H1 (cell line): ENCODE measurements around the gene DOCK1. TPM values are rescaled to one million over a fixed set of nuclear protein-coding genes. Genes with fewer than 3 reads are reported as not detected.

ENCODE experiments used
- CTCF ChIA-PET: fragments of 300-600 bp; sonication (Branson Sonifier 250); formaldehyde crosslinking; loops from one replicate; lab custom pipeline; 2021; ENCODE audit not compliant: partially characterized antibody; lab: Charles Lee
- POLR2A ChIA-PET: fragments of 300-600 bp; sonication (Branson Sonifier 250); formaldehyde crosslinking; loops from one replicate; lab custom pipeline; 2021; ENCODE audit warnings: inconsistent platforms; ENCODE audit not compliant: partially characterized antibody; lab: Charles Lee
- DNase-seq, 2 experiments: peaks; one replicate each; pipeline versions ENCODE4 v3.0.0 to v3.0.0-alpha.2; 2010 to 2022; ENCODE audit warnings: low spot score in 2 of 2, low read depth in 1 of 2, mixed read lengths in 1 of 2
- FAIRE-seq: peaks from 2 replicates; lab custom pipeline; 2011; peaks lifted over from hg19 to GRCh38; lab: Jason Lieb, UNC
- H2AFZ ChIP-seq: 2 replicates; pipeline ENCODE4 v1.8.1; 2012; ENCODE audit warnings: low read length, inconsistent platforms
- H2AK5ac ChIP-seq: 2 replicates; pipeline ENCODE4 v1.6.1; 2013; ENCODE audit warnings: low read depth, low read length
- H2BK120ac ChIP-seq: replicated peaks from 2 replicates; pipeline ENCODE3; 2013; ENCODE audit warnings: low read depth, low read length, inconsistent platforms
- H2BK12ac ChIP-seq: 2 replicates; pipeline ENCODE4 v1.6.1; 2013; ENCODE audit warnings: low read depth, low read length
- H2BK15ac ChIP-seq: 2 replicates; pipeline ENCODE4 v1.6.1; 2013; ENCODE audit warnings: low read length
- H2BK20ac ChIP-seq: 2 replicates; pipeline ENCODE4 v1.6.1; 2013; ENCODE audit warnings: low read length
- H2BK5ac ChIP-seq: 2 replicates; pipeline ENCODE4 v1.6.1; 2013; ENCODE audit warnings: low read depth, low read length
- H3K14ac ChIP-seq: 2 replicates; pipeline ENCODE4 v1.6.1; 2013; ENCODE audit warnings: inconsistent platforms; ENCODE audit not compliant: insufficient read length
- H3K18ac ChIP-seq: 2 replicates; pipeline ENCODE4 v1.6.1; 2013; ENCODE audit warnings: low read length; ENCODE audit errors: extremely low read depth
- H3K23ac ChIP-seq: 2 replicates; pipeline ENCODE4 v1.6.1; 2013; ENCODE audit warnings: inconsistent platforms; ENCODE audit not compliant: insufficient read length
- H3K23me2 ChIP-seq: 2 replicates; pipeline ENCODE4 v1.6.1; 2013; ENCODE audit warnings: low read depth, low read length
- H3K27ac ChIP-seq: 2 replicates; pipeline ENCODE4 v1.6.1; 2011; ENCODE audit warnings: low read depth, low read length, inconsistent platforms
- H3K27me3 ChIP-seq, 4 experiments: replicated peaks in 1 of 4; 1 replicate in 1 of 4; 2 replicates in 3 of 4; pipeline versions ENCODE4 v1.6.1 to v1.8.1; 2011 to 2013; ENCODE audit warnings: low read length in 3 of 4, mild to moderate bottlenecking in 3 of 4, inconsistent platforms in 2 of 4, mixed read lengths in 2 of 4, moderate library complexity in 1 of 4; ENCODE audit not compliant: control insufficient read depth in 3 of 4, insufficient read depth in 3 of 4; ENCODE audit errors: extremely low read depth in 1 of 4
- H3K36me3 ChIP-seq, 4 experiments: 2 replicates each; pipeline versions ENCODE4 v1.6.1 to v1.8.1; 2011 to 2013; ENCODE audit warnings: mild to moderate bottlenecking in 4 of 4, low read length in 3 of 4, moderate library complexity in 2 of 4, control low read depth in 1 of 4, inconsistent platforms in 1 of 4; ENCODE audit not compliant: insufficient read depth in 4 of 4, control insufficient read depth in 2 of 4
- H3K4ac ChIP-seq: replicated peaks from 2 replicates; pipeline ENCODE3; 2013; ENCODE audit warnings: low read length, low read depth, mixed read lengths, inconsistent platforms; ENCODE audit not compliant: insufficient read length
- H3K4me1 ChIP-seq, 4 experiments: replicated peaks in 1 of 4; 1 replicate in 1 of 4; 2 replicates in 3 of 4; pipeline versions ENCODE4 v1.6.1 to v1.8.1; 2011 to 2013; ENCODE audit warnings: low read length in 3 of 4, inconsistent platforms in 2 of 4, mixed read lengths in 1 of 4; ENCODE audit not compliant: insufficient read depth in 4 of 4, control insufficient read depth in 3 of 4
- H3K4me2 ChIP-seq, 2 experiments: 2 replicates each; pipeline versions ENCODE4 v1.6.1 to v1.8.1; 2011 to 2013; ENCODE audit warnings: low read depth in 2 of 2, low read length in 2 of 2, control low read depth in 1 of 2, inconsistent platforms in 1 of 2, mild to moderate bottlenecking in 1 of 2; ENCODE audit not compliant: insufficient read depth in 1 of 2
- H3K4me3 ChIP-seq, 4 experiments: fragments of 200-600, 300-600 bp in 1 of 4; sonication (generic), shearing (Covaris generic), sonication (Bioruptor Twin) in 1 of 4; 2 replicates each; pipeline versions ENCODE4 v1.5.1 to v1.8.1; 2011 to 2016; ENCODE audit warnings: low read length in 4 of 4, low read depth in 3 of 4, control low read depth in 2 of 4, inconsistent platforms in 2 of 4, mild to moderate bottlenecking in 2 of 4, mixed read lengths in 1 of 4, moderate library complexity in 1 of 4; ENCODE audit not compliant: insufficient read depth in 2 of 4; ENCODE audit errors: extremely low read depth in 1 of 4
- H3K56ac ChIP-seq: replicated peaks from 2 replicates; pipeline ENCODE3; 2013; ENCODE audit warnings: low read depth, mild to moderate bottlenecking, mixed read lengths, low read length, inconsistent platforms; ENCODE audit not compliant: insufficient read length
- H3K79me1 ChIP-seq: 2 replicates; pipeline ENCODE4 v1.6.1; 2013; ENCODE audit warnings: low read depth, low read length, control low read depth
- H3K79me2 ChIP-seq, 2 experiments: 2 replicates each; pipeline versions ENCODE4 v1.6.1 to v1.8.1; 2012 to 2013; ENCODE audit warnings: low read length in 2 of 2, mild to moderate bottlenecking in 2 of 2, inconsistent platforms in 1 of 2; ENCODE audit not compliant: insufficient read depth in 2 of 2, control insufficient read depth in 1 of 2
- H3K9ac ChIP-seq, 4 experiments: replicated peaks in 1 of 4; 1 replicate in 1 of 4; 2 replicates in 3 of 4; pipeline versions ENCODE4 v1.6.1 to v1.8.1; 2011 to 2013; ENCODE audit warnings: low read depth in 3 of 4, low read length in 3 of 4, control low read depth in 2 of 4, mild to moderate bottlenecking in 2 of 4, moderate library complexity in 2 of 4, inconsistent platforms in 1 of 4; ENCODE audit errors: extremely low read depth in 1 of 4
- H3K9me3 ChIP-seq, 2 experiments: 2 replicates each; pipeline versions ENCODE4 v1.6.1 to v1.8.1; 2012 to 2013; ENCODE audit warnings: mild to moderate bottlenecking in 2 of 2, moderate library complexity in 2 of 2, control low read depth in 1 of 2, inconsistent platforms in 1 of 2, low read depth in 1 of 2, low read length in 1 of 2, mixed read lengths in 1 of 2; ENCODE audit not compliant: insufficient read depth in 2 of 2
- H4K20me1 ChIP-seq, 2 experiments: replicated peaks in 1 of 2; 2 replicates each; pipeline versions ENCODE3 to v1.8.1; 2011 to 2013; ENCODE audit warnings: inconsistent platforms in 2 of 2, low read length in 2 of 2, mild to moderate bottlenecking in 1 of 2; ENCODE audit not compliant: insufficient read depth in 2 of 2, control insufficient read depth in 1 of 2
- H4K5ac ChIP-seq: 2 replicates; pipeline ENCODE4 v1.6.1; 2013; ENCODE audit warnings: low read length, low read depth, mixed read lengths, inconsistent platforms; ENCODE audit not compliant: insufficient read length
- H4K8ac ChIP-seq: 2 replicates; pipeline ENCODE4 v1.8.0; 2013; ENCODE audit warnings: mild to moderate bottlenecking, moderate library complexity, low read length, inconsistent platforms; ENCODE audit not compliant: insufficient read depth; ENCODE audit errors: extremely low read depth
- H4K91ac ChIP-seq: replicated peaks from 2 replicates; pipeline ENCODE3; 2013; ENCODE audit warnings: low read length, mixed read lengths, inconsistent platforms; ENCODE audit not compliant: insufficient read length
- BACH1 ChIP-seq: IDR thresholded peaks from 2 replicates; pipeline ENCODE4 v1.6.1; 2012; ENCODE audit warnings: low read length, improper control_type of control experiment
- CREB1 ChIP-seq: IDR thresholded peaks from 2 replicates; pipeline ENCODE4 v1.6.1; 2012; ENCODE audit warnings: inconsistent platforms
- EGR1 ChIP-seq: IDR thresholded peaks from 2 replicates; pipeline ENCODE4 v1.6.1; 2011; ENCODE audit warnings: low read depth, low read length, borderline replicate concordance
- HDAC2 ChIP-seq, 2 experiments: fragments of 300-600 bp in 1 of 2; sonication (generic) in 1 of 2; IDR thresholded peaks; 2 replicates each; pipeline ENCODE4 v1.6.1; 2011 to 2012; ENCODE audit warnings: low read depth in 2 of 2, low read length in 2 of 2, mild to moderate bottlenecking in 2 of 2, moderate library complexity in 2 of 2, borderline replicate concordance in 1 of 2, inconsistent platforms in 1 of 2
- HDAC6 ChIP-seq: IDR thresholded peaks from one replicate; pipeline ENCODE4 v1.7.1; 2012; ENCODE audit warnings: low read depth, mild to moderate bottlenecking, inconsistent platforms, low read length, moderate library complexity
- POLR2AphosphoS5 ChIP-seq: IDR thresholded peaks from 2 replicates; pipeline ENCODE4 v1.6.1; 2011; ENCODE audit warnings: low read depth, low read length
- RBBP5 ChIP-seq: IDR thresholded peaks from 2 replicates; pipeline ENCODE4 v1.7.1; 2012; ENCODE audit warnings: low read depth, mild to moderate bottlenecking, inconsistent platforms, low read length, moderate library complexity, borderline replicate concordance
- RXRA ChIP-seq: IDR thresholded peaks from 2 replicates; pipeline ENCODE4 v1.6.1; 2011; ENCODE audit warnings: low read depth, mild to moderate bottlenecking, low read length, moderate library complexity; ENCODE audit not compliant: insufficient read depth
- SRF ChIP-seq: IDR thresholded peaks from 2 replicates; pipeline ENCODE4 v1.6.1; 2011; ENCODE audit warnings: mild to moderate bottlenecking, low read depth, low read length, moderate library complexity
- TAF1 ChIP-seq: IDR thresholded peaks from 2 replicates; pipeline ENCODE4 v1.6.1; 2011; ENCODE audit warnings: mild to moderate bottlenecking, low read depth, low read length
- TEAD4 ChIP-seq: IDR thresholded peaks from 2 replicates; pipeline ENCODE4 v1.6.1; 2012; ENCODE audit warnings: low read depth, low read length, inconsistent platforms, mixed read lengths
- WGBS, 2 experiments: shearing (Covaris generic) in 1 of 2; methylation state at CpG; one replicate each; pipeline versions ENCODE4 v1.1.6 to v1.1.7; 2013 to 2015; ENCODE audit warnings: low lambda C conversion rate in 2 of 2, mixed read lengths in 2 of 2, inconsistent platforms in 1 of 2, low coverage in 1 of 2, missing lambda C conversion rate in 1 of 2; ENCODE audit not compliant: insufficient replicate concordance in 2 of 2, insufficient coverage in 1 of 2, insufficient read length in 1 of 2; ENCODE audit errors: extremely low coverage in 1 of 2, missing lambda C conversion rate in 1 of 2; 5-methylcytosine and 5-hydroxymethylcytosine counted together
- polyA plus RNA-seq, 7 experiments: library from polyadenylated mRNA; depleted of rRNA in 3 of 7; stranded (reverse) in 5 of 7; unstranded in 2 of 7; fragments of >200 nt in 5 of 7; fragments of 200-250 nt in 2 of 7; gene quantifications; 1 replicate in 5 of 7; 2 replicates in 1 of 7; 4 replicates in 1 of 7; pipeline versions ENCODE4 v1.2.1 to v1.2.3, GENCODE V29; 2011 to 2013; ENCODE audit warnings: missing spikeins in 2 of 7, mixed read lengths in 2 of 7
- total RNA-seq: library from RNA; stranded (reverse); fragmentation: NEBNext Ultra II Directional; extraction: Animal tissue kit (Norgen Biotek cat#: 25700); gene quantifications from 2 replicates; pipeline ENCODE4 v1.2.1, GENCODE V29; 2021
- TF ChIP-seq, protein P1 (sequence below): IDR thresholded peaks from 2 replicates; pipeline ENCODE4 v1.6.1; 2012; ENCODE audit warnings: inconsistent platforms

Gene DOCK1
- total and polyA plus RNA-seq, 2 of the 8 experiments (the other 6 are each of a cell fraction or from before 2014, with no cell fraction given): 11.6 to 53.0 TPM

DNA sequence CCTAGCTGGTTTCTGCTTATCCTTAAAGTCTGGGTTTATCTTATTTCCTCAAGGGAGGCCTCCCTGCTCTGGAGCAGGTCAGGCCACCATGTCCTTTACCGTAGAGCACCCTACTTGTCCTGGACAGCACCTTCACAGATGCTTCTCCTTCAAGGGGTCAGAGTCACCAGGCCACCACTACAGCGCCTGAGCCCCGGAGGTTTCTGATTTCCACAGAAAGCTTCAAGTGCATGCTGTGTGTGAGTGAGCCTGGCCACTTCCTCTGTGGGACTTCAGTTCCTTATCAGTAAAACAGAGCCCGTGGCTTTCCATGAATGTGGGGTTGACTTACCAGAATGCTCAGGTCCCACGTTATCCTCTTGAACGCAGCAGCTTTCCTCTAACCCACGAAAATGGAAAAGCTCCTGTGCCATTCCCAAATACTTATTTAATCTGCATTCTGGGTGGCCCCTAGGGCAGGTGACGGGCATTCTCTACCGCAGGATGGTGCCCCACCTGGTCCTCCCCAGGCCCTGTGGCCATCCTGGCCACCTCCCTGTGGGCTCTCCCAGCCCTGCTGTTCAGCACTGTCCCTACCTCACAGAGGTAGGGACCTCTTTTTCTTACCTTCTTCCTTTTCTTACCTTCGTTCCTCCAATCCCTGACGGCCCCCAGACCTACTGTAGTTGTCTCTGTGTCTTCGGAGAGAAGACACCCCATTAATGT lies 1.4 kb upstream of the DOCK1 start:
- FAIRE-seq (no peak), DNase-seq (no peak)
- Histone ChIP-seq H2AK5ac (no peak overlapping the region), H2BK15ac (no peak overlapping the region), H4K8ac (no peak overlapping the region), H3K9me3 (peaks cover 7 to 12% of the 10 kb centered on the region in 2 experiments; a peak in 2 of 4 replicates), H2BK20ac (no peak overlapping the region), H3K79me1 (peaks cover 15% of the 10 kb centered on the region), H3K56ac (no peak overlapping the region), H3K23ac (no peak overlapping the region), H4K91ac (no peak overlapping the region), H2BK12ac (no peak overlapping the region), H3K4me3 (peak overlapping the region in 1 of 4 experiments; percentile 78; a peak in 2 of 8 replicates), H3K9ac (no peak overlapping the region), H4K5ac (no peak overlapping the region), H3K4ac (no peak overlapping the region), H4K20me1 (peaks cover 11% of the 10 kb centered on the region in 2 experiments), H3K36me3 (peaks cover 0 to 32% (median 8%) of the 10 kb centered on the region in 4 experiments; a peak in 5 of 8 replicates), H3K27me3 (no peaks in the 10 kb centered on the region), H2BK120ac (no peak overlapping the region), H3K4me1 (peaks cover 0 to 19% (median 13%) of the 10 kb centered on the region in 4 experiments; a peak in 5 of 7 replicates), H3K79me2 (peaks cover 4 to 32% of the 10 kb centered on the region in 2 experiments; a peak in 3 of 4 replicates), H3K18ac (no peak overlapping the region), H3K4me2 (peak overlapping the region; percentile 75 to 79; a peak in 2 of 4 replicates), H2BK5ac (no peak overlapping the region), H2AFZ (no peak overlapping the region), H3K27ac (no peak overlapping the region), H3K14ac (no peak overlapping the region), H3K23me2 (peaks cover 12% of the 10 kb centered on the region; the same call in 1 of the 2 replicates)
- ChIA-PET CTCF (interaction anchor here (1.2 kb wide), 1 partner anchor 10 kb away, joined by 6 read pairs; no protein-coding TSS in a partner anchor), POLR2A (interaction anchor here (1.5 to 1.6 kb wide), 3 partner anchors 13 to 31 kb away, joined by 5 to 6 read pairs (median 5); no protein-coding TSS in a partner anchor)
- 85% methylated on average over 12 of the region's 12 CpGs; no CpG with 5 or more reads in 1 of the 2 experiments for WGBS, 2 experiments
- no peak for TF ChIP-seq EGR1
- no peak for TF ChIP-seq POLR2AphosphoS5
- TF ChIP-seq RBBP5: no peak
- no peak for TF ChIP-seq HDAC6
- no peak for TF ChIP-seq TEAD4
- TF ChIP-seq CREB1: no peak
- no peak for TF ChIP-seq BACH1
- TF ChIP-seq HDAC2 (IDR thresholded peaks at IDR 0.05; ENCODE audit: borderline replicate concordance in 1 of 2, low read depth in 2 of 2, low read length in 2 of 2): no peak
- TF ChIP-seq RXRA: no peak
- TF ChIP-seq SRF: no peak
- TF ChIP-seq, protein P1, sequence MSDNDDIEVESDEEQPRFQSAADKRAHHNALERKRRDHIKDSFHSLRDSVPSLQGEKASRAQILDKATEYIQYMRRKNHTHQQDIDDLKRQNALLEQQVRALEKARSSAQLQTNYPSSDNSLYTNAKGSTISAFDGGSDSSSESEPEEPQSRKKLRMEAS: no peak
- TF ChIP-seq TAF1: no peak
